Smooth muscle cell (in vitro differentiated cells): ENCODE data around the gene PRR22. TPM values are rescaled to one million over a fixed set of nuclear protein-coding genes. Genes with fewer than 3 reads are reported as not detected.

Source experiments
- DNase-seq: peaks from one replicate; lab custom pipeline; 2025; ENCODE audit not compliant: unreplicated experiment; lab: John Stamatoyannopoulos, UW
- H2AFZ ChIP-seq: fragments of 200-600 bp; sonication (generic); 2 replicates; pipeline ENCODE4 v1.6.0; 2016; ENCODE audit warnings: antibody characterized with exemption, low read depth, mild to moderate bottlenecking
- H3F3A ChIP-seq: fragments of 200-600 bp; sonication (generic); 2 replicates; pipeline ENCODE4 v1.6.0; 2017; ENCODE audit warnings: antibody characterized with exemption, low read depth
- H3K27ac ChIP-seq: fragments of 200-600 bp; sonication (generic); 2 replicates; pipeline ENCODE4 v1.5.1; 2016; ENCODE audit warnings: low read depth, mild to moderate bottlenecking
- H3K27me3 ChIP-seq: fragments of 200-600 bp; sonication (generic); 2 replicates; pipeline ENCODE4 v1.6.1; 2016; ENCODE audit warnings: low read depth, mild to moderate bottlenecking
- H3K36me3 ChIP-seq: fragments of 200-600 bp; sonication (generic); 2 replicates; pipeline ENCODE4 v1.5.1; 2016; ENCODE audit warnings: low read depth
- H3K4me1 ChIP-seq: fragments of 200-600 bp; sonication (generic); 2 replicates; pipeline ENCODE4 v1.5.1; 2016; ENCODE audit warnings: low read depth
- H3K4me2 ChIP-seq: fragments of 200-600 bp; sonication (generic); 2 replicates; pipeline ENCODE4 v1.6.0; 2016; ENCODE audit warnings: mild to moderate bottlenecking
- H3K4me3 ChIP-seq: fragments of 200-600 bp; sonication (generic); 2 replicates; pipeline ENCODE4 v1.5.1; 2016; ENCODE audit warnings: mild to moderate bottlenecking
- H3K79me2 ChIP-seq: fragments of 200-600 bp; sonication (generic); 2 replicates; pipeline ENCODE4 v1.6.0; 2016; ENCODE audit warnings: low read depth, mild to moderate bottlenecking
- H3K9ac ChIP-seq: fragments of 200-600 bp; sonication (generic); 2 replicates; pipeline ENCODE4 v1.6.0; 2016; ENCODE audit warnings: low read depth
- H3K9me3 ChIP-seq: fragments of 200-600 bp; sonication (generic); replicated peaks from 2 replicates; pipeline ENCODE4 v1.5.1; 2016; ENCODE audit warnings: low read depth
- H4K20me1 ChIP-seq: fragments of 200-600 bp; sonication (generic); 2 replicates; pipeline ENCODE4 v1.6.0; 2016; ENCODE audit warnings: low read depth
- WGBS: methylation state at CpG from one replicate; pipeline ENCODE4 v1.1.7; 2016; ENCODE audit warnings: low lambda C conversion rate; 5-methylcytosine and 5-hydroxymethylcytosine counted together
- polyA plus RNA-seq: library from polyadenylated mRNA; unstranded; fragments of >200 nt; fragmentation: Nextera tagmentation; extraction: Ambion mirVana; gene quantifications from 2 replicates; pipeline ENCODE4 v1.2.1, GENCODE V29; 2016
- total RNA-seq: library from RNA; depleted of rRNA; stranded (reverse); fragments of >200 nt; gene quantifications from 2 replicates; pipeline ENCODE4 v1.2.3, GENCODE V29; 2014
- TF ChIP-seq, protein P1 (sequence below): fragments of 200-600 bp; sonication (generic); IDR thresholded peaks from 2 replicates; pipeline ENCODE4 v1.5.1; 2017; ENCODE audit warnings: borderline replicate concordance, mild to moderate bottlenecking, antibody characterized with exemption; ENCODE audit not compliant: insufficient read depth, poor library complexity, severe bottlenecking

Gene PRR22
- total and polyA plus RNA-seq, 2 experiments from 2014 or later: 0.65 to 1.5 TPM

DNA sequence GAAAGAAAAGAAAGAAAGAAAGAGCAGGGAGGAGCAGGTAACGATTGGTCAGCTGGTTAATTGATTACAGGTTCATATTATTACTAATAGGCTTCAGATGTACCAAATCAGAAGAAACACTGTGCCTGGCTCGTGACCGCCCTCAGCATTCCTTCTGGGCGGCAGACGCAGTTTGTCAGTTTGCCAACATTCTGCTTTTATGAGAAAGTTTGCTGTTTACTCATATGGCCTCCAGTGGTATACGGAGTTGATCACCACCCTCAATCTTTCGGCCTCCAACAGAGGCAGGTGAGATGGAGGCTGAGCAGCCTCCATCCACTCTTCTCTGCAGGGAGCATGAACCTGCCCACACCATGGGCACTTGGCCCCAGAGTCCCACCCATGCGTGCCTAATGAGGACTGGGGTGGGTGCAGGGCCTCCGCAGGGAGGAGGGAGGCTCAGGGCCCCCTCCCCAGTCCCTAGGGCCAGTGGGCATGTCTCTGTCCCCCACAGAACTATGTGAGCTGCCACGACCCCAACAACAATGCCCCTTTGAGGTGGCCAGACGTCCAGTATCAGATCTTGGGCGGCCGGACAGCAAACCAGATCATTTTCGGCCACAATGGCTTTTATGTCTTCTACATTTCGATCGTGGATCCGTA lies 8.8 kb downstream of the PRR22 start:
- Histone ChIP-seq H3K4me1 (no peaks in the 10 kb centered on the region), H3K4me3 (no peak overlapping the region), H3K9ac (no peak overlapping the region), H4K20me1 (no peaks in the 10 kb centered on the region), H3K36me3 (no peaks in the 10 kb centered on the region), H3K79me2 (no peaks in the 10 kb centered on the region), H2AFZ (no peak overlapping the region), H3K9me3 (no peaks in the 10 kb centered on the region), H3K27me3 (no peaks in the 10 kb centered on the region), H3F3A (no peaks in the 10 kb centered on the region), H3K4me2 (no peak overlapping the region), H3K27ac (no peak overlapping the region)
- TF ChIP-seq, protein P1, sequence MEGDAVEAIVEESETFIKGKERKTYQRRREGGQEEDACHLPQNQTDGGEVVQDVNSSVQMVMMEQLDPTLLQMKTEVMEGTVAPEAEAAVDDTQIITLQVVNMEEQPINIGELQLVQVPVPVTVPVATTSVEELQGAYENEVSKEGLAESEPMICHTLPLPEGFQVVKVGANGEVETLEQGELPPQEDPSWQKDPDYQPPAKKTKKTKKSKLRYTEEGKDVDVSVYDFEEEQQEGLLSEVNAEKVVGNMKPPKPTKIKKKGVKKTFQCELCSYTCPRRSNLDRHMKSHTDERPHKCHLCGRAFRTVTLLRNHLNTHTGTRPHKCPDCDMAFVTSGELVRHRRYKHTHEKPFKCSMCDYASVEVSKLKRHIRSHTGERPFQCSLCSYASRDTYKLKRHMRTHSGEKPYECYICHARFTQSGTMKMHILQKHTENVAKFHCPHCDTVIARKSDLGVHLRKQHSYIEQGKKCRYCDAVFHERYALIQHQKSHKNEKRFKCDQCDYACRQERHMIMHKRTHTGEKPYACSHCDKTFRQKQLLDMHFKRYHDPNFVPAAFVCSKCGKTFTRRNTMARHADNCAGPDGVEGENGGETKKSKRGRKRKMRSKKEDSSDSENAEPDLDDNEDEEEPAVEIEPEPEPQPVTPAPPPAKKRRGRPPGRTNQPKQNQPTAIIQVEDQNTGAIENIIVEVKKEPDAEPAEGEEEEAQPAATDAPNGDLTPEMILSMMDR: no peak
- no peak for DNase-seq
- 87% methylated on average over 17 of the region's 17 CpGs for WGBS

DNA sequence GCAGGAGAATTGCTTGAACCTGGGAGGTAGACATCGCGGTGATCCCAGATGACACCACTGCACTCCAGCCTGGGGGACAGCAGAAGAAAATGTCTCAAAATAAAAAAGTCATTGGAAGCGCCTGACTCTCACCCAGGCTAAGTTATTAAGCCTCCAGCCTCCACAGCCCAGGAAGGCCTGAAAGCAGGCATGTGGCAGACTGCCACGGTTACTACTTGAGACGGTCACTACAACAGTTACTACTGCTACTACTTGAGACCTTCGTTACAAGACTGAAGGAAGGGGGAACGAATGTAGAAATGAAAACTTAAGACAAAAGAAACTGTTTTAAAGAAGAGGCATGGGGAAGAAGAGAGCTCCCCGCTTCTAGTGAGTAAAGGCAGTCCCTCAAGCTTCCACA lies 9.6 kb downstream of the PRR22 start:
- no peaks in the 10 kb centered on the region for H3K36me3 ChIP-seq
- no peak overlapping the region for H2AFZ ChIP-seq
- no peak overlapping the region for H3K27ac ChIP-seq
- H3K4me2 ChIP-seq: no peak overlapping the region
- WGBS: 93% methylated on average over 8 of the region's 8 CpGs
- H3F3A ChIP-seq: no peaks in the 10 kb centered on the region
- no peaks in the 10 kb centered on the region for H4K20me1 ChIP-seq
- no peak overlapping the region for H3K4me3 ChIP-seq
- no peak for DNase-seq
- TF ChIP-seq, protein P1: no peak
- no peaks in the 10 kb centered on the region for H3K9me3 ChIP-seq
- H3K9ac ChIP-seq: no peak overlapping the region
- no peaks in the 10 kb centered on the region for H3K4me1 ChIP-seq
- H3K27me3 ChIP-seq: no peaks in the 10 kb centered on the region
- no peaks in the 10 kb centered on the region for H3K79me2 ChIP-seq

DNA sequence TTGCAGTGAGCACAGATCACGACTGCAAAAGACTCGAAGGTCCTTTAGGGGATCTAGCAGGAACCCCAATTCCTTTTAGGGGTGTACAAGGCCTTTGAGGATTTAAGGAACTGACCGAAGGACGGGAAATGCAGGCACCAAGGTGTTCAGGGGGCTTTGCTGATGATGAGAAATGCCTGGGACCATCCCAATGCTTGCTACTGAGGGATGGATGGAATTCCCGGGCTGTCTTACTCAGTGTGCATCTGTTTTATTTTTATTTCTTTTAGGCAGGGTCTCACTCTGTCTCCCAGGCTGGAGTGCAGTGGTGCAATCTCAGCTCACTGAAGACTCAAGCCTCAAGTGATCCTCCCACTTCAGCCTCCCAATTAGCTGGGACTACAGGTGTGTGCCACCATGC lies 11.3 kb downstream of the PRR22 start:
- WGBS: 95% methylated on average over 5 of the region's 5 CpGs
- TF ChIP-seq, protein P1: no peak
- Histone ChIP-seq H3K27me3 (no peaks in the 10 kb centered on the region), H3K4me1 (no peaks in the 10 kb centered on the region), H3K4me3 (no peak overlapping the region), H3K79me2 (no peaks in the 10 kb centered on the region), H3F3A (no peaks in the 10 kb centered on the region), H4K20me1 (no peaks in the 10 kb centered on the region), H3K4me2 (no peak overlapping the region), H3K27ac (no peak overlapping the region), H3K9ac (no peak overlapping the region), H3K9me3 (no peaks in the 10 kb centered on the region), H2AFZ (no peak overlapping the region), H3K36me3 (no peaks in the 10 kb centered on the region)
- DNase-seq: no peak

DNA sequence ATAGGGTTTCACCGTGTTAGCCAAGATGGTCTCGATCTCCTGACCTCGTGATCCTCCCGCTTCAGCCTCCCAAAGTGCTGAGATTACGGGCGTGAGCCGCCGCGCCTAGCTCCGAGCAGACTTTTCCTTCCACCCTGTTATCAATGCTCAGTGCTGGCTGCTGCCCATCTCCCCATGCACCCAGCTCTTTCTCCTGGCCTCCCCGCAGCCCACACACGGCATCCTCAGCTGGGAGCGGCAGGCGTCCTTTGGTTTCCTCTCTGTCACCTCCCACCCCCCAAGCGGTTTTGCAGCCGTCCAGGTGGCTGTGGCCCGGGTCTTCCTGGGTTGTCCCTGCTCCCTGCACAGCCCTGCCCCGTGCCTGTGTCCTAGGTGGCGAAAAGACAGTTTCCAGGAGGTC lies 12.1 kb downstream of the PRR22 start:
- H3K9ac ChIP-seq: no peak overlapping the region
- no peak overlapping the region for H3K27ac ChIP-seq
- H3F3A ChIP-seq: no peaks in the 10 kb centered on the region
- H3K79me2 ChIP-seq: no peaks in the 10 kb centered on the region
- H2AFZ ChIP-seq: no peak overlapping the region
- no peaks in the 10 kb centered on the region for H3K4me1 ChIP-seq
- no peaks in the 10 kb centered on the region for H4K20me1 ChIP-seq
- no peak overlapping the region for H3K4me3 ChIP-seq
- TF ChIP-seq, protein P1: no peak
- no peaks in the 10 kb centered on the region for H3K9me3 ChIP-seq
- H3K36me3 ChIP-seq: no peaks in the 10 kb centered on the region
- WGBS: 92% methylated on average over 19 of the region's 19 CpGs
- no peak overlapping the region for H3K4me2 ChIP-seq
- no peak for DNase-seq
- no peaks in the 10 kb centered on the region for H3K27me3 ChIP-seq
